Nucleus accumbens (tissue), 56 donors: ENCODE measurements around the gene GRHPR.
"Not testable (repeated sequence)": the region's sequence is repeated elsewhere in the genome, so short reads cannot be mapped to it uniquely, and the experiment has no call there.

Source experiments
- DNase-seq, 56 donors: peaks; one replicate each; lab custom pipeline; 2025; lab: John Stamatoyannopoulos, UW

Gene GRHPR

GRCh38 chr9:37443566-37443965 is 21.1 kb downstream of the GRHPR start:
- DNase-seq, result no peak

- no peak for DNase-seq
These were observed 22.4 kb downstream of the GRHPR start for GRCh38 chr9:37444890-37445289.

GRCh38 chr9:37445832-37446231 is 23.3 kb downstream of the GRHPR start:
- no peak for DNase-seq

- no peak for DNase-seq
These were observed 23.9 kb downstream of the GRHPR start for GRCh38 chr9:37446401-37446800.

GRCh38 chr9:37447111-37447510 is 24.6 kb downstream of the GRHPR start:
- DNase-seq, result no peak

- DNase-seq, result peak in 42 of 56 donors; percentile 10 to 77 (median 49)
These were observed 27.6 kb downstream of the GRHPR start for GRCh38 chr9:37449862-37450632.

- no peak for DNase-seq
These were observed 29.1 kb downstream of the GRHPR start for GRCh38 chr9:37451628-37452027.

- DNase-seq, result no peak
These were observed 30.1 kb downstream of the GRHPR start for GRCh38 chr9:37452611-37453010.

GRCh38 chr9:37453827-37454226 is 31.3 kb downstream of the GRHPR start:
- no peak for DNase-seq

GRCh38 chr9:37454238-37454637 is 31.7 kb downstream of the GRHPR start:
- DNase-seq, result no peak

GRCh38 chr9:37455884-37456647 is 33.6 kb downstream of the GRHPR start:
- no peak for DNase-seq

GRCh38 chr9:37456817-37457216 is 34.3 kb downstream of the GRHPR start:
- DNase-seq, result no peak

- DNase-seq, result no peak
These were observed 41.5 kb downstream of the GRHPR start for GRCh38 chr9:37464006-37464405.

- peak in 34 of 56 donors; percentile 54 to 96 (median 82) for DNase-seq
These were observed 42.1 kb downstream of the GRHPR start for GRCh38 chr9:37464426-37465248.

- peak; percentile 89 to 100 (median 99) for DNase-seq
These were observed 42.9 kb downstream of the GRHPR start, which contains the start of gene ZBTB5 for GRCh38 chr9:37465249-37466036. TSS of gene ZBTB5 (minus strand) at chr9:37465450. CDS start at chr9:37442551, 22,899 bp downstream.

GRCh38 chr9:37466037-37466709 is 43.7 kb downstream of the GRHPR start:
- peak in 48 of 56 donors; percentile 19 to 81 (median 58) for DNase-seq

- DNase-seq, result not testable (repeated sequence)
These were observed 45.0 kb downstream of the GRHPR start for GRCh38 chr9:37467530-37467929.

- no peak for DNase-seq
These were observed 46.1 kb downstream of the GRHPR start for GRCh38 chr9:37468620-37469019.

- DNase-seq, result no peak
These were observed 49.6 kb downstream of the GRHPR start for GRCh38 chr9:37471942-37472684.
